ENCODE data around the gene TMEM170B. TPM values are rescaled to one million over a fixed set of nuclear protein-coding genes. Genes with fewer than 3 reads are reported as not detected.
A peak's percentile ranks its signal among the peaks of the same experiment; 100 is the strongest.

Gene TMEM170B
- total and polyA plus RNA-seq, 9 of the 15 experiments (the other 6 are each of a cell fraction or from before 2014, with no cell fraction given): 0.03 to 0.11 (median 0.07) TPM

DNA sequence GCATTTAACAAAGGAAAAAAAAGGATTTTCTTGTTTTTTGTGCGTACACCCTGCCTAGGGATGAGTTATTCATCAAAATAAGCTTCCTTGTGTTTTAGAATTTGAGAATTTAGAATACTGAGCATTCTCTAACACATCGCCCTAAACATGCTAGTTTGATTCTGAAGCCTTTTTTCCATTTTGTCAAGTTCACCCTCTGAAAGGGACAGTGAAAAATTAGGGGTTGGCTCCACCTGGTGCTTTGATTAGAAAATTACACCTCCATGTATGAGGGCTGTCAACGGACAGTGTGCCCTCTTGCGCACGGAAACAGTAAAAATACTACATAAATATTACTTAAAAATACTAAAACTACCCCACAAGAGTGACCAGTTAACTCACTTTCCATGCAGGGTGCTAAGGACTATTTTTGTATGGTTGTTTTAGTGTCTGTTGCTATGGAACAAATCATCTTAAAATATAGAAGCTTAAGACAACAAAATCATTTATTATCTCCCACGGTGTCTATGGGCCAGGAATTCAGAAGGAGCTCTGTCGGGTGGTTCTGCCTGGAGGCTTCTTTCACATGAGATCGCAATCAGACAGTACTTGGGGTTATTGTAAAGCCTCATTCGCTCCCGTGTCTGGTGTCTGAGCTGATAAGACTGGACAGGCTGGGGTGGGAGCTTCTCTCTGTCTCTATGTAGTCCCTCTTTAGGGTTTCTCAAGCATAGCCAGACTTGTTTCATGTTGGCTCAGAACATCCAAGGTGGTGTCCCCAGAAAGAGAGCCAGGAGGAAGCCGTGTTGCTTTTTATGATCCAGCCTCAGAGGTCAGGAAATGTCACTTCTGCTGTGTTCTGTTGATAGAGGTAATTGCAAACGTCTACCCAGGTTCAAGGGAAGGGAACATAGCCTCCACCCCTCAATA is 41.1 kb upstream of the TMEM170B start (continued):
- TF ChIP-seq, protein P1, sequence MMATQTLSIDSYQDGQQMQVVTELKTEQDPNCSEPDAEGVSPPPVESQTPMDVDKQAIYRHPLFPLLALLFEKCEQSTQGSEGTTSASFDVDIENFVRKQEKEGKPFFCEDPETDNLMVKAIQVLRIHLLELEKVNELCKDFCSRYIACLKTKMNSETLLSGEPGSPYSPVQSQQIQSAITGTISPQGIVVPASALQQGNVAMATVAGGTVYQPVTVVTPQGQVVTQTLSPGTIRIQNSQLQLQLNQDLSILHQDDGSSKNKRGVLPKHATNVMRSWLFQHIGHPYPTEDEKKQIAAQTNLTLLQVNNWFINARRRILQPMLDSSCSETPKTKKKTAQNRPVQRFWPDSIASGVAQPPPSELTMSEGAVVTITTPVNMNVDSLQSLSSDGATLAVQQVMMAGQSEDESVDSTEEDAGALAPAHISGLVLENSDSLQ (IDR thresholded peaks at IDR 0.05): peak; percentile 37; the same call in 1 of the 2 replicates
- TF ChIP-seq ZNF384 (IDR thresholded peaks at IDR 0.05; ENCODE audit: low read depth, low read length): peak; percentile 49; the same call in 1 of the 2 replicates
- TF ChIP-seq MYNN (IDR thresholded peaks at IDR 0.05): peak; percentile 35; the same call in 1 of the 2 replicates
- no peak for TF ChIP-seq MYNN (CRISPR knock-in tag; IDR thresholded peaks at IDR 0.05)
- TF ChIP-seq RBBP5 (IDR thresholded peaks at IDR 0.05; ENCODE audit: borderline replicate concordance, insufficient read depth, low read length, poor library complexity, severe bottlenecking): no peak
- TF ChIP-seq DPF2 (IDR thresholded peaks at IDR 0.05): no peak
- no peak for TF ChIP-seq ZFP1 (CRISPR knock-in tag; IDR thresholded peaks at IDR 0.05)
- TF ChIP-seq SMC3 (conservative IDR thresholded peaks at IDR 0.05; ENCODE audit: insufficient read depth, low read depth, low read length): peak; percentile 87

DNA sequence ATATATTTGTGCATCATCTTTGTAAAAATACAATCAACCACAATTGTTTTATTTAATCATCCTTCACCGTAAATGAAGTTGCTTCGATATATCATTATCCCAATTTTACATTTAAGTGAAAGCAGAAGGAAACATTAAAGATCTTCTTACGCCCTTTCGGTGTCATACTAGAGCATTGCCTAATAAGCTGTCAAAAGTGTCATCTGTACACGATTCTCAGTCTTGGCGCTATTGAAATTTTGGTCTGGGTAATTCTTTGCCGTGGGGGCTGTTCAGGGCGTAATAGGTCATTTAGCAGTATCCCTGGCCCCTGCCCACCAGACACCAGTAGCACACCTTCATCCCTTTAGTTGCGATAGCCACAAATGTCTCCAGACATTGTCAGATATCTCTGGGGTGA is 40.4 kb upstream of the TMEM170B start:
- CTCF ChIA-PET (ENCODE audit: low intra/inter-chr PET ratio): interaction anchor here (0.7 to 3.8 kb wide), 4 partner anchors 325 to 995 kb away, joined by 3 to 68 read pairs (median 20); no protein-coding TSS in a partner anchor
- H3K79me2 ChIP-seq (ENCODE audit: control insufficient read depth, insufficient read depth, low read length): no peaks in the 10 kb centered on the region
- DNase-seq (ENCODE audit: extremely low read depth in 1 of 4, low spot score in 3 of 4) (no peak), FAIRE-seq (no peak), ATAC-seq (no peak)
- POLR2A ChIA-PET: interaction anchor here (1.2 to 1.3 kb wide), 2 partner anchors 12 to 360 kb away, joined by 4 read pairs; no protein-coding TSS in a partner anchor
- H4K20me1 ChIP-seq (replicated peaks; ENCODE audit: control insufficient read depth, insufficient read depth, low read length): no peaks in the 10 kb centered on the region
- H3K27me3 ChIP-seq (ENCODE audit: control insufficient read depth in 2 of 2, insufficient read depth in 2 of 2, low read length in 2 of 2): peaks cover 0 to 4% of the 10 kb centered on the region in 2 experiments; a peak in 1 of 5 replicates
- H3K9me1 ChIP-seq (ENCODE audit: control insufficient read depth, insufficient read depth, low read length): no peaks in the 10 kb centered on the region
- intact Hi-C loops (cut with micrococcal nuclease): loop anchor here (2.0 kb wide), 1 partner anchor 546 kb away; no protein-coding TSS in a partner anchor
- no TSS peak for BruUV-seq (replicated peaks)
- no peaks in the 10 kb centered on the region for H3K9me3 ChIP-seq (replicated peaks; ENCODE audit: control insufficient read depth, insufficient read depth, low read depth, low read length)
- no peak overlapping the region for H2AFZ ChIP-seq (ENCODE audit: low read depth, low read length)
- no peak overlapping the region for H3K4me2 ChIP-seq (ENCODE audit: insufficient read depth, low read length)
- in situ Hi-C loops (cut with MboI): loop anchor here (5.0 to 25.0 kb wide), 3 partner anchors 325 to 1020 kb away; no protein-coding TSS in a partner anchor
- no peak overlapping the region for H3K27ac ChIP-seq (ENCODE audit: extremely low read depth, low read depth, low read length)
- H3K36me3 ChIP-seq (ENCODE audit: control insufficient read depth, insufficient read depth, low read length): no peaks in the 10 kb centered on the region
- no peak overlapping the region for H3K4me3 ChIP-seq
- H3K4me1 ChIP-seq (replicated peaks in 1 of 2; ENCODE audit: control insufficient read depth in 2 of 2, insufficient read depth in 2 of 2, low read length in 2 of 2): no peaks in the 10 kb centered on the region
- no peak overlapping the region for H3K9ac ChIP-seq (ENCODE audit: insufficient read depth in 1 of 2, low read depth in 2 of 2, low read length in 2 of 2)
- WGBS (ENCODE audit: insufficient coverage, low coverage, missing lambda C conversion rate): 5% methylated on average over 9 of the region's 9 CpGs
- TF ChIP-seq SMC3 (conservative IDR thresholded peaks at IDR 0.05; ENCODE audit: insufficient read depth, low read depth, low read length): no peak
- TF ChIP-seq SRSF7 (optimal IDR thresholded peaks at IDR 0.05; ENCODE audit: low read depth, low read length): no peak
- no peak for TF ChIP-seq ZNF282 (CRISPR knock-in tag; IDR thresholded peaks at IDR 0.05)
- no peak for TF ChIP-seq SMARCA4 (IDR thresholded peaks at IDR 0.05)
- no peak for TF ChIP-seq HDAC3 (IDR thresholded peaks at IDR 0.05; ENCODE audit: borderline replicate concordance, partially characterized antibody)
- TF ChIP-seq, protein P2, sequence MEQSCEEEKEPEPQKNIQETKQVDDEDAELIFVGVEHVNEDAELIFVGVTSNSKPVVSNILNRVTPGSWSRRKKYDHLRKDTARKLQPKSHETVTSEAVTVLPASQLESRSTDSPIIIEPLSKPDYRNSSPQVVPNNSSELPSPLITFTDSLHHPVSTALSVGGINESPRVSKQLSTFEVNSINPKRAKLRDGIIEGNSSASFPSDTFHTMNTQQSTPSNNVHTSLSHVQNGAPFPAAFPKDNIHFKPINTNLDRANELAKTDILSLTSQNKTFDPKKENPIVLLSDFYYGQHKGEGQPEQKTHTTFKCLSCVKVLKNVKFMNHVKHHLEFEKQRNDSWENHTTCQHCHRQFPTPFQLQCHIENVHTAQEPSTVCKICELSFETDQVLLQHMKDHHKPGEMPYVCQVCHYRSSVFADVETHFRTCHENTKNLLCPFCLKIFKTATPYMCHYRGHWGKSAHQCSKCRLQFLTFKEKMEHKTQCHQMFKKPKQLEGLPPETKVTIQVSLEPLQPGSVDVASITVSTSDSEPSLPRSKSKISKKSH (CRISPR knock-in tag; IDR thresholded peaks at IDR 0.05): no peak
- TF ChIP-seq, protein P3, sequence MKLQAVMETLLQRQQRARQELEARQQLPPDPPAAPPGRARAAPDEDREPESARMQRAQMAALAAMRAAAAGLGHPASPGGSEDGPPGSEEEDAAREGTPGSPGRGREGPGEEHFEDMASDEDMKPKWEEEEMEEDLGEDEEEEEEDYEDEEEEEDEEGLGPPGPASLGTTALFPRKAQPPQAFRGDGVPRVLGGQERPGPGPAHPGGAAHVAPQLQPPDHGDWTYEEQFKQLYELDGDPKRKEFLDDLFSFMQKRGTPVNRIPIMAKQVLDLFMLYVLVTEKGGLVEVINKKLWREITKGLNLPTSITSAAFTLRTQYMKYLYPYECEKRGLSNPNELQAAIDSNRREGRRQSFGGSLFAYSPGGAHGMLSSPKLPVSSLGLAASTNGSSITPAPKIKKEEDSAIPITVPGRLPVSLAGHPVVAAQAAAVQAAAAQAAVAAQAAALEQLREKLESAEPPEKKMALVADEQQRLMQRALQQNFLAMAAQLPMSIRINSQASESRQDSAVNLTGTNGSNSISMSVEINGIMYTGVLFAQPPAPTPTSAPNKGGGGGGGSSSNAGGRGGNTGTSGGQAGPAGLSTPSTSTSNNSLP (IDR thresholded peaks at IDR 0.05; ENCODE audit: borderline replicate concordance, low read depth, low read length): no peak

Data from K562 (cell line).